HCT116 (cell line): ENCODE measurements around the gene GNG7. TPM values are rescaled to one million over a fixed set of nuclear protein-coding genes. Genes with fewer than 3 reads are reported as not detected.

Source experiments
- ATAC-seq: fragments of 200-7000 bp; cut with Tn5 transposase; 2 replicates; pipeline ENCODE4 v1.9.1; 2020; ENCODE audit warnings: mild to moderate bottlenecking, moderate library complexity
- BruUV-seq: library from RNA; stranded (reverse); fragments of 400-500 nt; replicated peaks from 2 replicates; lab custom pipeline; 2021; lab: Mats Ljungman, UMichigan
- CTCF ChIA-PET: fragments of 300-600 bp; sonication (Branson Sonifier 250); formaldehyde crosslinking; loops from one replicate; lab custom pipeline; 2021; ENCODE audit warnings: antibody characterized with exemption; lab: Charles Lee
- POLR2A ChIA-PET: fragments of 300-600, 350-600 bp; sonication (Branson Sonifier 250); formaldehyde crosslinking; loops from one replicate; lab custom pipeline; 2021; ENCODE audit warnings: antibody characterized with exemption; lab: Charles Lee
- RAD21 ChIA-PET, 2 experiments: fragments of 300-600 bp; sonication (Branson Sonifier 250); formaldehyde crosslinking; loops; one replicate each; lab custom pipeline; 2023; ENCODE audit warnings: low total read pairs in 2 of 2; ENCODE audit not compliant: uncharacterized antibody in 2 of 2, unreplicated experiment in 2 of 2, low non-redundant PET in 1 of 2; lab: Charles Lee
- DNase-seq: peaks from one replicate; pipeline ENCODE4 v3.0.0-alpha.2; 2010; ENCODE audit warnings: low read depth, low spot score
- H2AFZ ChIP-seq: fragments of 200-600 bp; shearing (Covaris generic), sonication (generic); 2 replicates; pipeline ENCODE4 v1.6.1; 2017; ENCODE audit warnings: low read depth, mixed run types, mixed read lengths, antibody characterized with exemption, low read length; ENCODE audit not compliant: poor library complexity, severe bottlenecking
- H3K27ac ChIP-seq: 2 replicates; pipeline ENCODE4 v1.5.1; 2012; ENCODE audit warnings: low read depth, low read length
- H3K27me3 ChIP-seq: fragments of 200-600 bp; sonication (generic); 2 replicates; pipeline ENCODE4 v1.6.1; 2016; ENCODE audit warnings: mixed run types, low read length, mixed read lengths; ENCODE audit not compliant: insufficient read depth
- H3K36me3 ChIP-seq, 2 experiments: fragments of 200-500 bp in 1 of 2; fragments of 200-600 bp in 1 of 2; sonication (Bioruptor generic) in 1 of 2; sonication (generic) in 1 of 2; 2 replicates each; pipeline versions ENCODE4 v1.5.1 to v1.6.1; 2014 to 2016; ENCODE audit warnings: low read length in 2 of 2, inconsistent platforms in 1 of 2, mixed read lengths in 1 of 2, mixed run types in 1 of 2; ENCODE audit not compliant: insufficient read depth in 2 of 2, control insufficient read depth in 1 of 2
- H3K4me1 ChIP-seq, 2 experiments: fragments of 200-600 bp in 1 of 2; sonication (generic) in 1 of 2; 2 replicates each; pipeline versions ENCODE4 v1.5.1 to v1.6.1; 2012 to 2017; ENCODE audit warnings: low read length in 2 of 2, inconsistent platforms in 1 of 2, mild to moderate bottlenecking in 1 of 2, mixed read lengths in 1 of 2, mixed run types in 1 of 2, moderate library complexity in 1 of 2; ENCODE audit not compliant: insufficient read depth in 2 of 2, control insufficient read depth in 1 of 2
- H3K4me2 ChIP-seq: fragments of 200-600 bp; sonication (generic); 2 replicates; pipeline ENCODE4 v1.6.1; 2017; ENCODE audit warnings: mixed run types, low read length, mixed read lengths
- H3K4me3 ChIP-seq, 2 experiments: fragments of 200-600 bp in 1 of 2; sonication (generic) in 1 of 2; replicated peaks in 1 of 2; 2 replicates each; pipeline ENCODE4 v1.5.1; 2011 to 2016; ENCODE audit warnings: low read length in 2 of 2, control low read depth in 1 of 2, low read depth in 1 of 2, mild to moderate bottlenecking in 1 of 2, mixed read lengths in 1 of 2, mixed run types in 1 of 2
- H3K79me2 ChIP-seq: fragments of 200-600 bp; sonication (generic); 2 replicates; pipeline ENCODE4 v1.6.1; 2017; ENCODE audit warnings: mild to moderate bottlenecking, mixed run types, low read length, moderate library complexity, mixed read lengths; ENCODE audit not compliant: insufficient read depth
- H3K9ac ChIP-seq: fragments of 200-600 bp; sonication (generic); 2 replicates; pipeline ENCODE4 v1.6.1; 2016; ENCODE audit warnings: low read length, mixed read lengths
- H3K9me2 ChIP-seq: fragments of 200-600 bp; sonication (generic), shearing (Covaris generic); 2 replicates; pipeline ENCODE4 v1.6.1; 2017; ENCODE audit warnings: mixed run types, mild to moderate bottlenecking, moderate library complexity; ENCODE audit not compliant: insufficient read depth
- H3K9me3 ChIP-seq, 2 experiments: fragments of 200-500 bp in 1 of 2; fragments of 200-600 bp in 1 of 2; sonication (Bioruptor generic) in 1 of 2; sonication (generic) in 1 of 2; 2 replicates each; pipeline ENCODE4 v1.6.1; 2014 to 2017; ENCODE audit warnings: low read length in 2 of 2, mixed read lengths in 2 of 2, inconsistent platforms in 1 of 2, low read depth in 1 of 2, mild to moderate bottlenecking in 1 of 2, mixed run types in 1 of 2, moderate library complexity in 1 of 2; ENCODE audit not compliant: control insufficient read depth in 1 of 2, insufficient read depth in 1 of 2
- H4K20me1 ChIP-seq: fragments of 200-600 bp; sonication (generic), shearing (Covaris generic); 2 replicates; pipeline ENCODE4 v1.6.1; 2017; ENCODE audit warnings: mixed run types, mild to moderate bottlenecking, moderate library complexity; ENCODE audit not compliant: insufficient read depth
- ATF3 ChIP-seq: IDR thresholded peaks from 2 replicates; pipeline ENCODE4 v1.6.1; 2012
- CBX3 ChIP-seq: IDR thresholded peaks from 2 replicates; pipeline ENCODE4 v1.6.1; 2012; ENCODE audit warnings: low read depth
- EGR1 ChIP-seq: IDR thresholded peaks from 2 replicates; pipeline ENCODE4 v1.6.1; 2012; ENCODE audit warnings: low read depth
- ELF1 ChIP-seq: IDR thresholded peaks from 2 replicates; pipeline ENCODE4 v1.6.1; 2012; ENCODE audit warnings: low read depth, borderline replicate concordance
- EZH2 ChIP-seq: fragments of 200-600 bp; sonication (generic); IDR thresholded peaks from 2 replicates; pipeline ENCODE4 v1.6.1; 2017; ENCODE audit warnings: antibody characterized with exemption, mixed run types
- EZH2phosphoT487 ChIP-seq: fragments of 200-600 bp; IDR thresholded peaks from 2 replicates; pipeline ENCODE4 v1.6.1; 2018; ENCODE audit warnings: antibody characterized with exemption, borderline replicate concordance
- FOSL1 ChIP-seq: IDR thresholded peaks from 2 replicates; pipeline ENCODE4 v1.6.1; 2012; ENCODE audit warnings: low read depth
- JUND ChIP-seq: IDR thresholded peaks from 2 replicates; pipeline ENCODE4 v1.6.1; 2012
- MAX ChIP-seq: IDR thresholded peaks from 2 replicates; pipeline ENCODE4 v1.6.1; 2012
- POLR2A ChIP-seq: IDR thresholded peaks from 2 replicates; pipeline ENCODE4 v1.7.0; 2011; ENCODE audit warnings: borderline replicate concordance; ENCODE audit not compliant: insufficient read depth, insufficient read length; ENCODE audit errors: extremely low read depth
- POLR2AphosphoS5 ChIP-seq: IDR thresholded peaks from 2 replicates; pipeline ENCODE4 v1.6.1; 2011; ENCODE audit warnings: mild to moderate bottlenecking, low read depth, low read length, moderate library complexity
- RAD21 ChIP-seq: IDR thresholded peaks from 2 replicates; pipeline ENCODE4 v1.6.1; 2012; ENCODE audit warnings: low read depth, mild to moderate bottlenecking
- SP1 ChIP-seq: IDR thresholded peaks from 2 replicates; pipeline ENCODE4 v1.6.1; 2012; ENCODE audit warnings: low read depth
- ZFX ChIP-seq: fragments of 450-650 bp; IDR thresholded peaks from 2 replicates; pipeline ENCODE4 v1.6.1; 2017
- ZNF274 ChIP-seq: fragments of 200-500 bp; sonication (Bioruptor generic); IDR thresholded peaks from 2 replicates; pipeline ENCODE4 v1.6.1; 2014; ENCODE audit warnings: mild to moderate bottlenecking, low read depth, low read length, inconsistent platforms
- intact Hi-C: fragments of 100-400 bp; cut with micrococcal nuclease; formaldehyde crosslinking; loops from 2 replicates; pipeline ENCODE4 v1.10.0; 2022
- total RNA-seq: library from RNA; stranded (reverse); gene quantifications from one replicate; pipeline ENCODE4 v1.2.1, GENCODE V29; 2021; ENCODE audit not compliant: unreplicated experiment
- TF ChIP-seq, protein P1 (sequence below): IDR thresholded peaks from 2 replicates; pipeline ENCODE4 v1.6.1; 2012; ENCODE audit warnings: low read depth

GNG7 gene
- total RNA-seq, 1 experiment from 2014 or later: 11.3 TPM

GRCh38 chr19:2578391-2578890 lies 124.1 kb downstream of the GNG7 start:
- ChIA-PET RAD21 (interaction anchor here (0.6 to 2.0 kb wide), 6 partner anchors 33 to 520 kb away, joined by 3 to 10 read pairs (median 6); partner anchors contain the start of gene GADD45B (in 2 of the 2)), CTCF (interaction anchor here (0.7 to 3.7 kb wide), 16 partner anchors 8 to 107 kb away, joined by 3 to 24 read pairs (median 6); partner anchors contain the start of gene GADD45B), POLR2A (interaction anchor here (0.7 to 6.7 kb wide), 6 partner anchors 33 to 105 kb away, joined by 3 to 91 read pairs (median 4); partner anchors contain the start of gene GADD45B)
- TF ChIP-seq CBX3: no peak
- TF ChIP-seq ZFX: no peak
- TF ChIP-seq EZH2phosphoT487: no peak
- no peak for TF ChIP-seq POLR2A
- Histone ChIP-seq H3K27ac (peak overlapping the region; percentile 59), H2AFZ (peak overlapping the region; percentile 82), H4K20me1 (no peaks in the 10 kb centered on the region), H3K9me2 (no peaks in the 10 kb centered on the region), H3K4me1 (peaks cover 27 to 39% of the 10 kb centered on the region in 2 experiments), H3K36me3 (no peaks in the 10 kb centered on the region), H3K79me2 (no peaks in the 10 kb centered on the region), H3K9me3 (0 out of 4 replicates have a peak, but pooled peaks cover 0 to 6% of the 10 kb centered on the region in 2 experiments), H3K27me3 (no peaks in the 10 kb centered on the region), H3K4me3 (peak overlapping the region; percentile 48 to 64), H3K9ac (peak overlapping the region; percentile 75), H3K4me2 (peak overlapping the region; percentile 98)
- intact Hi-C loops: loop anchor here (2.0 kb wide), 1 partner anchor 32 kb away; no protein-coding TSS in a partner anchor
- DNase-seq (no peak), ATAC-seq (peak; percentile 28)
- no TSS peak for BruUV-seq

- ChIA-PET RAD21 (interaction anchor here in 1 of 2 experiments (2.0 kb wide), 1 partner anchor 102 kb away, joined by 10 read pairs; the partner anchor contains the start of gene GADD45B), POLR2A (interaction anchor here (0.9 to 6.7 kb wide), 3 partner anchors 34 to 101 kb away, joined by 4 to 91 read pairs (median 5); partner anchors contain the start of gene GADD45B)
- Histone ChIP-seq H3K27ac (peak overlapping the region; percentile 59), H3K9me3 (no peaks in the 10 kb centered on the region), H3K36me3 (no peaks in the 10 kb centered on the region), H4K20me1 (no peaks in the 10 kb centered on the region)
- no peak for ATAC-seq
- intact Hi-C loops: loop anchor here (2.0 kb wide), 1 partner anchor 33 kb away; no protein-coding TSS in a partner anchor
- no peak for TF ChIP-seq MAX
- TF ChIP-seq, protein P1, sequence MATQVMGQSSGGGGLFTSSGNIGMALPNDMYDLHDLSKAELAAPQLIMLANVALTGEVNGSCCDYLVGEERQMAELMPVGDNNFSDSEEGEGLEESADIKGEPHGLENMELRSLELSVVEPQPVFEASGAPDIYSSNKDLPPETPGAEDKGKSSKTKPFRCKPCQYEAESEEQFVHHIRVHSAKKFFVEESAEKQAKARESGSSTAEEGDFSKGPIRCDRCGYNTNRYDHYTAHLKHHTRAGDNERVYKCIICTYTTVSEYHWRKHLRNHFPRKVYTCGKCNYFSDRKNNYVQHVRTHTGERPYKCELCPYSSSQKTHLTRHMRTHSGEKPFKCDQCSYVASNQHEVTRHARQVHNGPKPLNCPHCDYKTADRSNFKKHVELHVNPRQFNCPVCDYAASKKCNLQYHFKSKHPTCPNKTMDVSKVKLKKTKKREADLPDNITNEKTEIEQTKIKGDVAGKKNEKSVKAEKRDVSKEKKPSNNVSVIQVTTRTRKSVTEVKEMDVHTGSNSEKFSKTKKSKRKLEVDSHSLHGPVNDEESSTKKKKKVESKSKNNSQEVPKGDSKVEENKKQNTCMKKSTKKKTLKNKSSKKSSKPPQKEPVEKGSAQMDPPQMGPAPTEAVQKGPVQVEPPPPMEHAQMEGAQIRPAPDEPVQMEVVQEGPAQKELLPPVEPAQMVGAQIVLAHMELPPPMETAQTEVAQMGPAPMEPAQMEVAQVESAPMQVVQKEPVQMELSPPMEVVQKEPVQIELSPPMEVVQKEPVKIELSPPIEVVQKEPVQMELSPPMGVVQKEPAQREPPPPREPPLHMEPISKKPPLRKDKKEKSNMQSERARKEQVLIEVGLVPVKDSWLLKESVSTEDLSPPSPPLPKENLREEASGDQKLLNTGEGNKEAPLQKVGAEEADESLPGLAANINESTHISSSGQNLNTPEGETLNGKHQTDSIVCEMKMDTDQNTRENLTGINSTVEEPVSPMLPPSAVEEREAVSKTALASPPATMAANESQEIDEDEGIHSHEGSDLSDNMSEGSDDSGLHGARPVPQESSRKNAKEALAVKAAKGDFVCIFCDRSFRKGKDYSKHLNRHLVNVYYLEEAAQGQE: no peak
- no peak for TF ChIP-seq SP1
- TF ChIP-seq EGR1: no peak
- no peak for TF ChIP-seq JUND
- no peak for TF ChIP-seq ATF3
- no peak for TF ChIP-seq EZH2
- TF ChIP-seq FOSL1: no peak
- TF ChIP-seq CBX3: no peak
- TF ChIP-seq POLR2AphosphoS5: no peak
- TF ChIP-seq ZFX: no peak
- no peak for TF ChIP-seq EZH2phosphoT487
- TF ChIP-seq ZNF274: no peak
- TF ChIP-seq RAD21: no peak
- no peak for TF ChIP-seq ELF1
- TF ChIP-seq, all 23 proteins: peak for 0
- Histone ChIP-seq H3K4me3 (peak overlapping the region; percentile 48 to 64; a peak in 3 of 4 replicates), H3K27me3 (no peaks in the 10 kb centered on the region), H2AFZ (peak overlapping the region; percentile 82), H3K4me2 (peak overlapping the region; percentile 98), H3K4me1 (peaks cover 27 to 39% of the 10 kb centered on the region in 2 experiments), H3K79me2 (no peaks in the 10 kb centered on the region), H3K9me2 (no peaks in the 10 kb centered on the region), H3K9ac (peak overlapping the region; percentile 75)
- CTCF ChIA-PET: interaction anchor here (1.0 to 3.7 kb wide), 5 partner anchors 11 to 107 kb away, joined by 3 to 24 read pairs (median 20); partner anchors contain the start of gene GADD45B
- DNase-seq: no peak
- no TSS peak for BruUV-seq
Observed at GRCh38 chr19:2577722-2578335, 124.7 kb downstream of the GNG7 start.
